Ecto neural progenitor cell (in vitro differentiated cells): Measurements from ENCODE around the gene ARFGEF2.

Experiments used
- DNase-seq: peaks from one replicate; pipeline ENCODE4 v3.0.0-alpha.2; 2018; ENCODE audit warnings: low spot score

ARFGEF2 gene

GRCh38 chr20:48898896-48899530, 22.5 kb upstream of the ARFGEF2 start:
- no peak for DNase-seq

- no peak for DNase-seq
Observed at GRCh38 chr20:48899881-48900280, 21.6 kb upstream of the ARFGEF2 start.

GRCh38 chr20:48901326-48901725, 20.2 kb upstream of the ARFGEF2 start:
- no peak for DNase-seq

- no peak for DNase-seq
Observed at GRCh38 chr20:48903705-48904104, 17.8 kb upstream of the ARFGEF2 start.

- peak; percentile 60 for DNase-seq
Observed at GRCh38 chr20:48904566-48905296, 16.8 kb upstream of the ARFGEF2 start.

GRCh38 chr20:48905297-48905647, 16.2 kb upstream of the ARFGEF2 start:
- no peak for DNase-seq

GRCh38 chr20:48906221-48906877, 15.2 kb upstream of the ARFGEF2 start:
- DNase-seq, result no peak

GRCh38 chr20:48908656-48909319, 12.7 kb upstream of the ARFGEF2 start:
- no peak for DNase-seq

GRCh38 chr20:48909910-48910309, 11.6 kb upstream of the ARFGEF2 start:
- no peak for DNase-seq

GRCh38 chr20:48910347-48910781, 11.1 kb upstream of the ARFGEF2 start:
- DNase-seq, result no peak

GRCh38 chr20:48912065-48912464, 9.4 kb upstream of the ARFGEF2 start:
- no peak for DNase-seq

- no peak for DNase-seq
Observed at GRCh38 chr20:48916699-48917098, 4.8 kb upstream of the ARFGEF2 start.

GRCh38 chr20:48919336-48919881, 2.1 kb upstream of the ARFGEF2 start:
- DNase-seq, result no peak

GRCh38 chr20:48919882-48920526, 1.5 kb upstream of the ARFGEF2 start:
- no peak for DNase-seq

- no peak for DNase-seq
Observed at GRCh38 chr20:48920527-48921167, 864 bp upstream of the ARFGEF2 start.

GRCh38 chr20:48921883-48922820, 641 bp downstream of the ARFGEF2 start:
- DNase-seq, result no peak

GRCh38 chr20:48923149-48923718, 1.7 kb downstream of the ARFGEF2 start:
- DNase-seq, result no peak

GRCh38 chr20:48924756-48925109, 3.2 kb downstream of the ARFGEF2 start:
- DNase-seq, result no peak

- no peak for DNase-seq
Observed at GRCh38 chr20:48926267-48926666, 4.8 kb downstream of the ARFGEF2 start.

- DNase-seq, result no peak
Observed at GRCh38 chr20:48926821-48927220, 5.3 kb downstream of the ARFGEF2 start.
